HUES6 (cell line): ENCODE data around the gene COMMD4.
A peak's percentile ranks its signal among the peaks of the same experiment; 100 is the strongest.
"Not testable (repeated sequence)": the region's sequence is repeated elsewhere in the genome, so short reads cannot be mapped to it uniquely, and the experiment has no call there.

Experiments used
- H3K27ac ChIP-seq: 2 replicates; pipeline ENCODE4 v1.7.0; 2013; ENCODE audit warnings: low read depth, mild to moderate bottlenecking, low read length, inconsistent platforms
- H3K27me3 ChIP-seq: 2 replicates; pipeline ENCODE4 v1.6.1; 2013; ENCODE audit warnings: low read length; ENCODE audit not compliant: control insufficient read depth, insufficient read depth
- H3K36me3 ChIP-seq: 2 replicates; pipeline ENCODE4 v1.6.1; 2013; ENCODE audit warnings: low read length; ENCODE audit not compliant: control insufficient read depth, insufficient read depth
- H3K4me1 ChIP-seq: 2 replicates; pipeline ENCODE4 v1.6.1; 2013; ENCODE audit warnings: low read length; ENCODE audit not compliant: control insufficient read depth, insufficient read depth
- H3K4me3 ChIP-seq: 2 replicates; pipeline ENCODE4 v1.5.1; 2013; ENCODE audit warnings: low read depth, low read length
- H3K9ac ChIP-seq: one replicate; pipeline ENCODE4 v1.6.1; 2013; ENCODE audit warnings: mild to moderate bottlenecking, low read length
- H3K9me3 ChIP-seq: 2 replicates; pipeline ENCODE4 v1.6.1; 2013; ENCODE audit warnings: low read depth, low read length; ENCODE audit not compliant: control insufficient read depth, insufficient read depth

COMMD4 gene

GRCh38 chr15:75349351-75349669 lies 13.4 kb downstream of the COMMD4 start:
- H3K9me3 ChIP-seq, H3K27ac ChIP-seq, H3K9ac ChIP-seq, H3K4me1 ChIP-seq: not testable (repeated sequence)
- Histone ChIP-seq H3K36me3 (0 out of 2 replicates have a peak, but pooled peaks cover 10% of the 10 kb centered on the region), H3K4me3 (peak overlapping the region; percentile 91; the same call in 1 of the 2 replicates), H3K27me3 (peaks cover 40% of the 10 kb centered on the region)

GRCh38 chr15:75349851-75350588 lies 14.2 kb downstream of the COMMD4 start:
- peaks cover 14% of the 10 kb centered on the region; the same call in 1 of the 2 replicates for H3K36me3 ChIP-seq
- no peak overlapping the region for H3K9ac ChIP-seq
- H3K4me3 ChIP-seq: no peak overlapping the region
- H3K9me3 ChIP-seq: no peaks in the 10 kb centered on the region
- no peak overlapping the region for H3K27ac ChIP-seq
- peaks cover 40% of the 10 kb centered on the region for H3K27me3 ChIP-seq
- H3K4me1 ChIP-seq: peaks cover 6% of the 10 kb centered on the region; the same call in 1 of the 2 replicates

- Histone ChIP-seq H3K9me3 (no peaks in the 10 kb centered on the region), H3K9ac (no peak overlapping the region), H3K4me1 (peaks cover 6% of the 10 kb centered on the region; the same call in 1 of the 2 replicates), H3K36me3 (peaks cover 18% of the 10 kb centered on the region), H3K27ac (no peak overlapping the region), H3K4me3 (no peak overlapping the region), H3K27me3 (peaks cover 40% of the 10 kb centered on the region)
These were observed 14.9 kb downstream of the COMMD4 start for GRCh38 chr15:75350601-75351361.

GRCh38 chr15:75352186-75353080 lies 16.6 kb downstream of the COMMD4 start:
- H3K27me3 ChIP-seq: peaks cover 28% of the 10 kb centered on the region
- H3K27ac ChIP-seq: no peak overlapping the region
- no peaks in the 10 kb centered on the region for H3K9me3 ChIP-seq
- no peak overlapping the region for H3K9ac ChIP-seq
- peaks cover 6% of the 10 kb centered on the region; the same call in 1 of the 2 replicates for H3K4me1 ChIP-seq
- H3K36me3 ChIP-seq: peaks cover 32% of the 10 kb centered on the region
- no peak overlapping the region for H3K4me3 ChIP-seq

- Histone ChIP-seq H3K27me3 (peaks cover 17% of the 10 kb centered on the region), H3K9ac (no peak overlapping the region), H3K4me1 (peaks cover 5% of the 10 kb centered on the region; the same call in 1 of the 2 replicates), H3K9me3 (no peaks in the 10 kb centered on the region), H3K27ac (no peak overlapping the region), H3K4me3 (no peak overlapping the region), H3K36me3 (peaks cover 40% of the 10 kb centered on the region)
These were observed 17.7 kb downstream of the COMMD4 start for GRCh38 chr15:75353604-75354003.

- H3K36me3 ChIP-seq: peaks cover 48% of the 10 kb centered on the region
- no peak overlapping the region for H3K9ac ChIP-seq
- no peaks in the 10 kb centered on the region for H3K4me1 ChIP-seq
- no peak overlapping the region for H3K4me3 ChIP-seq
- H3K27ac ChIP-seq: no peak overlapping the region
- H3K9me3 ChIP-seq: no peaks in the 10 kb centered on the region
- H3K27me3 ChIP-seq: peaks cover 9% of the 10 kb centered on the region; the same call in 1 of the 2 replicates
These were observed 18.6 kb downstream of the COMMD4 start for GRCh38 chr15:75354454-75354853.

- Histone ChIP-seq H3K27me3 (no peaks in the 10 kb centered on the region), H3K36me3 (peaks cover 57% of the 10 kb centered on the region), H3K4me3 (no peak overlapping the region), H3K9me3 (no peaks in the 10 kb centered on the region), H3K4me1 (no peaks in the 10 kb centered on the region), H3K9ac (no peak overlapping the region), H3K27ac (no peak overlapping the region)
These were observed 19.5 kb downstream of the COMMD4 start for GRCh38 chr15:75355369-75355768.

- Histone ChIP-seq H3K36me3 (peaks cover 63% of the 10 kb centered on the region), H3K4me3 (no peak overlapping the region), H3K4me1 (no peaks in the 10 kb centered on the region), H3K9me3 (no peaks in the 10 kb centered on the region), H3K27me3 (no peaks in the 10 kb centered on the region), H3K27ac (no peak overlapping the region), H3K9ac (peak overlapping the region; percentile 11)
These were observed 20.1 kb downstream of the COMMD4 start for GRCh38 chr15:75356006-75356405.

- Histone ChIP-seq H3K9ac (peak overlapping the region; percentile 11), H3K9me3 (no peaks in the 10 kb centered on the region), H3K27ac (no peak overlapping the region), H3K36me3 (peaks cover 68% of the 10 kb centered on the region), H3K4me1 (no peaks in the 10 kb centered on the region), H3K27me3 (no peaks in the 10 kb centered on the region), H3K4me3 (no peak overlapping the region)
These were observed 20.7 kb downstream of the COMMD4 start for GRCh38 chr15:75356517-75356916.

GRCh38 chr15:75357976-75358673 lies 22.3 kb downstream of the COMMD4 start:
- H3K27me3 ChIP-seq: no peaks in the 10 kb centered on the region
- no peak overlapping the region for H3K4me3 ChIP-seq
- no peak overlapping the region for H3K27ac ChIP-seq
- no peaks in the 10 kb centered on the region for H3K4me1 ChIP-seq
- H3K9ac ChIP-seq: no peak overlapping the region
- peaks cover 83% of the 10 kb centered on the region for H3K36me3 ChIP-seq
- no peaks in the 10 kb centered on the region for H3K9me3 ChIP-seq
